H1 (cell line): Measurements from ENCODE around the gene WNT5A.

Source experiments
- ATF2 ChIP-seq: IDR thresholded peaks from 2 replicates; pipeline ENCODE4 v1.6.1; 2012; ENCODE audit warnings: low read length, inconsistent platforms
- CBX8 ChIP-seq: fragments of 300-800, 300-1000 bp; sonication (generic); IDR thresholded peaks from 2 replicates; pipeline ENCODE4 v1.7.1; 2016; ENCODE audit warnings: low read depth, low read length, borderline replicate concordance
- EZH2 ChIP-seq: fragments of 200-600 bp; sonication (generic); IDR thresholded peaks from 2 replicates; pipeline ENCODE4 v1.7.1; 2012; ENCODE audit warnings: low read depth, mild to moderate bottlenecking, moderate library complexity, low read length, inconsistent platforms; ENCODE audit not compliant: severe bottlenecking

DNA sequence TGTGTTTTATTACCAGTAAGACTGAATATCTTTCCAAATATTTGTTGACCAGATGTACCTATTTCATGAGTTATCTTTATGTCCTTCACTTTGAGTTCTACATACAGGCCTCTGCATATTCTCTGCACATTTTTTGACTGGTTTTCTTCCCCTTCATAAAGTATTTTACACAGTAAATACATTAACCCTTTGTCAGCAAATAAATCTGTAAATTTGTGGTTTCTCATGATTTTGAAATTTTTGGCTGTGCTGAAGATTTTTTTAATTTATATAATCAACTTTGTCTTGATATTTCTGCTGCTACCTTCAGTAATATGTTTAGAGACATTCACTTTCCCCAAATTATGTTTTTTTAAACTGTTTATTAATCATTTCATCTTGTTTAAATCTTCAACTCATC lies 50.5 kb downstream of the WNT5A start:
- TF ChIP-seq ATF2 (no peak), EZH2 (no peak), CBX8 (no peak)
